Ureter (tissue), 1 donor: Measurements from ENCODE around the gene AKR1B1. TPM values are rescaled to one million over a fixed set of nuclear protein-coding genes. Genes with fewer than 3 reads are reported as not detected.

Experiments
- DNase-seq: peaks from one replicate; pipeline ENCODE4 v3.0.0-alpha.2; 2020; ENCODE audit warnings: low spot score
- total RNA-seq: library from RNA; stranded (reverse); gene quantifications from one replicate; pipeline ENCODE4 v1.2.4, GENCODE V29; 2023
- donor health status: DM: yes; HTN: yes; CAD: no.

Gene AKR1B1
- total RNA-seq, 1 donor from 2014 or later, result 66.6 TPM

DNA sequence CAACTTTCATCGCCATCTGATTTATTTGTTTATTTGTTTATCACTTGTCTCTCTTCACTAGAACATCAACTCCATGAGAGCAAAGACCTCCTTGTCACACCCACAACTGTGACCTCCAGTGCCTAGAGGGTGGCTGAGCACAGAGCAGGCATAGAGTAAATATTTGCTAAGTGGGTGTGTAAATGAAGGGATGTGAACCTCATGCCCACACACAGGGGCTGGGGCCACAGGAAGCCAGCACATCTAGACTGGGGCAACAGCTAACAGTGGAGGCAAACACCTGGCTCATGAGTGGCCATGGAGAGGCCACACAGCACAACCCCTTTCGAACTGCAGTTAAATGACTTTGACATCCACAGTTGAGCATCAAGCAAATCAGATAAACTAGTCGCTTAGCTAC lies 39.8 kb downstream of the AKR1B1 start:
- DNase-seq, result no peak

DNA sequence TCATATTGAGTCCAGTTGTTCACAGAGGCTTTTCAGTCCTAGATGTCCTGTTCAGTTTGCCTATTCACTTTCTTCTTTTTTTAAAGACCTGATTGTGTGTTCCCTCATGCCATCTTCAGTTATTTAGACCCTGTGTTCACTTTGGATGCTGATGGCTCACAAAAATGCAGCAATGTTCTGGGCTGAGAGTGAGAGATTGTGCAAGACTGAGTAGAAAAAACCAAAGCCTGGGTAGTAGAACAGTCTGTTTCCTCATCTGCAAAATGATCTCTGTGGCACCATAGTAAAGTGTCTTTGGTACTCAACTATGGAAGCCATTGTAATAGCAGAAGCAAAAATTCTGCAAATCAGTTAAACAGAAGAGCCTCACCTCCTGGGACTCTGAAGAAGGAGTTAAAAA lies 43.2 kb downstream of the AKR1B1 start:
- DNase-seq, result no peak

DNA sequence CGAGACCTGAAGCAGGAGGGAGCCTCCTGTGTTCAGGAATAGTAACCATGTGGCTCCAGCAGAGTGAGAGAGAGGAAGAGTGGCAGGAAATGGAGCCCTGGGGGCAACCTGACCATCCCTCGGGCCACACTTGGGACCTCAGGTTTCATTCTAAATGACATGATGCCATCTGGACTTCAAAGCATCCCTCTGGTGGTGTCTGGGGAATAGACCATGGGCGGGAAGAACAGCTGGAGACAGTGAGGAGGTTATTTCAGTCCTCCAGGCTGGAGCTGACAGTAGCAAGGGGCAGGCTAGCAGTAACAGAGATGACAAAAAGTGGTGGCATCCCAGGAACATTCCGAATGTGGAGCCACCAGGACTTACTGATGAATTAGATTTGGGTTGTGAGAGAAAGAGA lies 44.8 kb downstream of the AKR1B1 start:
- DNase-seq, result no peak

DNA sequence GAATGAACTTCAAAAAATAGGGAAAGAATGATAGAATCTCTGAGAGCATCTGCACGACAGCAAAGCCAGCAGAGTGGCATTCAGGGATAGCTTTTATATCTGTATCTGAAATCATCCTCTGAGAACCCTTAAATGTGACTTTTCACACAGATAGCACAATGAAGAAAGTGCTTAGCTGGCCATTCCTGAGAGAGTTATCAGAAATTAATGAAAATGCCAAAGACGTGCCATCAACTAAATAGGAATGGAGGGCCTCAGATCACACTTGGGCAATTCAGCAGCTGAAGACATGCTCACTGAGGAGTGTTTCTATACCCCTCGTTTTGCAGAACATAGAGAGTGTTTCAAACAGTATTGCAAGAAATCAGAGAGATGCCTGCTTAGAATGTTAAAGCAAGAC lies 51.6 kb downstream of the AKR1B1 start:
- no peak for DNase-seq

DNA sequence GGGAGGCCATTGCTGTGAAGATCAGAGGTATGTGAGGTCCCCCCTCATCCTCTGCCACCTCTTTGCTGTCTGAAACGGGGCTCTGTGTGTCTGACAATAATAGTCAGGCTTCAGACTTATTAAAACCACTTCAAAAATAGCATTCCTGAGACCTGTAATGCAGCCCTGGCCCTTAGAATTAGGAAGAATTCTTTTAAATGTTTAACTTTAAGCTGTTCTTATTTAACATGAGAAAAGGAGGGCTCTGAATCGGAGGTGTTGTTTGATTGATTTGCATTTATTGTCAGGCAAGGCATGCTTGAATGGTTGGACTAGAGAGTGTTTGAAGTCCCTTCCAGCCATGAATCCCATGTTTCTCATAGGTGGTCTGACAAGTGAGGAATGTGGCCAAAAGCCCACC lies 52.5 kb downstream of the AKR1B1 start:
- no peak for DNase-seq

DNA sequence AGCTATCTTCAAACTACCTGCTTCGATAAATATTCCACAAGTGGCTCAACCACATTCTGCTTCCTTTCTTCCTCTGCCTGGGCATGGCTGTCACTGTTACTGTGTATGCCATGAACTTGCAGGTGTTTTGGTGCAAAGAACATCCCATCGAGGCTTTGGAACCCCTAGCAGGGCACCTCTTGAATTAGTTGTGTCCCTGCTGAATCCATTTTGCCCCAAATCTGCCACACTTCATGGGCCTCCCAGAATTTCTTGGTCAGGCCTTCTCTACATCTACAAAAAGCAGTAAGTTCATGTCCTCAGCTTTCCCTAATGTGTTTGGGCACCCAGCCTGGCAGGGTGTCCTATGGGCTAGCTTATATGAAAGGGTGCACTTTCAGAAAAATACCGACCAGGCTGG lies 53.6 kb downstream of the AKR1B1 start:
- DNase-seq, result no peak

DNA sequence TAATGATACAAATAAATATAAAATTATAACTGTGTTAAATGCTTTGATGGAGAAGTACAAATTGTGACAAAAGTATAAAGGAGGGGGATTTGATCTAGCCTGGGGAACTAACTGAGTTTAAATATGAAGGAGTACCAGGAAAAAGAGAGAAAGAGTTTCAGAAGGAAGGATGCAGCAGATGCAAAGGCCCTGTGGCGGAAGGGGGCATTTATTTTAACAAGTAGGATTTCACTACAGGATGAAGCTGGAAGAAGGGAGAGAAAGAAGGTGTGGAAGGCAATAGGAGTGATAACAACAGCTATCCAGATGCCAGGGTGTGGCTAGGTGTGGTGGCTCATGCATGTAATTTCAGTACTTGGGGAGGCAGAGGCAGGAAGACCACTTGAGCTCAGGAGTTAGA lies 55.8 kb downstream of the AKR1B1 start:
- no peak for DNase-seq

DNA sequence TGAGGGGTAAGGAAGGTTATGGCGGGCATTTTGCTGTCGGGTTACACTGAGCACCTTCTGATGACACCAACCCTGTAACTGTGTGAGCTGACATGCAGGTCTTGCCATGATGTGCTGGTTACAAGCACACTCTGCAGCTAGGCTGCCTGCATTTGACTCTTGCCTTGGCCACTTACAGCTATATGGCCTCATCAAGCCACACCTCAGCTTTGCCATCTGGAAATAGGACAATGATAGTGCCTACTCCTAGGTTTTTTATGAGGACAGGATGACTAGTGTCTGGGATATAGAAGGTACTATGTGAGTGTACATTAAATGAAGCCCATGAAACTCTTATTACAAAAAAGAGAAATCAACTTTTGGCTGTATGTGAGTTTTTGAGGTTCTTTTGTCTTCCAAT lies 58.0 kb downstream of the AKR1B1 start:
- DNase-seq, result no peak

DNA sequence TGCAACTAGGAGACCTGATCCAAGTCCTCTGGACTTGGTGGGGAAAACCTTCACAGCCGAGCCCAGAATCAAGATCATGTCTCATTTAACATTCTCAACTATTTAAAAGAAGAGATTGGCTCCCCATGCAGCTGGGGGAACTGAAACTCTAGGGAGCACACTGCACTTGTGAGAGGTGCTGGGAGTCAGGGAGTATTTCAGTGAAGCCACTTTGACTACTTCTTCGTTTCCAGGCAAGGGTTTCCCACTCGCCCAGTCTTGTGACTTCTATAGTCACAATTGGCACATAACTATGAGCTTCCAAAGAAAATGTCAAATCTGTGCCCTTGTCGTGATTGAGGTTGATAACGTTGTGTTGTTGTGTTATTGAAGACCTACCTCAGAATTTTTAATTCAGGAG lies 62.9 kb downstream of the AKR1B1 start:
- no peak for DNase-seq

DNA sequence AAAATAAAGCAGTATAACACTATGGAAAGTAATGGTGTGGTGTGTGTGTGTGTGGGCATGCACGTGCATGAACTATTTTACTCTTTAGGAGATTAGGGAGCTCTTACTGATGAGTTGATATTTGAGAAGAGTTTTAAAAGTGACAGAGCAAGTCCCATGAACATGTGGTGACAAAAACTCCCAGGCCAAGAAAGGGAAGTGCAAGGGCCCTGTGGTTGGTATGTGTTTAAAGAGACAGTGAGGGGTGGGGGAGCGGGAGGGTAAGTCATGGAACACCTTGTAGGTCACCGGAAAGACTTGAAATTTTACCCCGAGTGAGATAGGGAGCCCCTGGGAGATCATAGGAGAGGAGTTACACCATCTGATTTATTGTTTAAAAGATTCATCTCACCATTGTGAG lies 63.3 kb downstream of the AKR1B1 start:
- DNase-seq, result no peak

DNA sequence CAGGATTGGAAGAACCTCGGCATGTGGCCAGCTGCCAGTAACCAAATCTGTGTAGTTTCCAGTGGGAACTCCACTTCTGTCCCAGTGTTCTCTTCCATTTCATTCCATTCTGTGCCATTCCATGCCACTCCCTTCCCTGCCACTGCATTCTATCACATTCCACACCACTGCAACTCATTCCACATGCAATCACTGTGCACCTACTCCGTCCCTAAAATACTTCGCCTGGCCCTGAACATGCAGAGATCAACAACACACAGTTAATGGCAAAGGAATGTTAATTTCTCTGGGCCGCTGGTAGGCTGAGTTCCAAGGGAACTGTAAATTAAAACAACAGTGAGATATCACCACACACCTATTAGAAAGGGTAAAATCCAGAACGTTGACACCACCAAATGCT lies 64.8 kb downstream of the AKR1B1 start:
- DNase-seq, result no peak

Other genes with a start within 250 kb of the AKR1B1 start
- gene SLC35B4, start 142.2 kb downstream of the AKR1B1 start, total RNA-seq, result 16.3 TPM
- gene AKR1B10, start 68.5 kb upstream of the AKR1B1 start, total RNA-seq, result 11.1 TPM
- gene AKR1B15, start 90.0 kb upstream of the AKR1B1 start, total RNA-seq, result 1.6 TPM
- gene BPGM, start 187.8 kb upstream of the AKR1B1 start, total RNA-seq, result 25.5 TPM